Astrocyte (in vitro differentiated cells and primary cell): ENCODE results near the gene WWTR1. TPM values are rescaled to one million over a fixed set of nuclear protein-coding genes. Genes with fewer than 3 reads are reported as not detected.

ENCODE experiments used
- DNase-seq: peaks from one replicate; pipeline ENCODE4 v3.0.0-alpha.2; 2010; ENCODE audit warnings: low read depth
- FAIRE-seq: peaks from 2 replicates; lab custom pipeline; 2011; peaks lifted over from hg19 to GRCh38; lab: Jason Lieb, UNC
- H2AFZ ChIP-seq: 2 replicates; pipeline ENCODE4 v1.6.0; 2012; ENCODE audit warnings: low read depth, low read length, inconsistent platforms
- H3K27ac ChIP-seq: 2 replicates; pipeline ENCODE4 v1.5.1; 2011; ENCODE audit warnings: low read depth, low read length, inconsistent platforms
- H3K27me3 ChIP-seq: 2 replicates; pipeline ENCODE4 v1.6.0; 2011; ENCODE audit warnings: low read length, inconsistent platforms; ENCODE audit not compliant: insufficient read depth
- H3K36me3 ChIP-seq: 2 replicates; pipeline ENCODE4 v1.5.1; 2011; ENCODE audit warnings: low read length, inconsistent platforms; ENCODE audit not compliant: insufficient read depth
- H3K4me1 ChIP-seq: 2 replicates; pipeline ENCODE4 v1.5.1; 2011; ENCODE audit warnings: low read length, inconsistent platforms; ENCODE audit not compliant: insufficient read depth
- H3K4me2 ChIP-seq: 2 replicates; pipeline ENCODE4 v1.6.0; 2012; ENCODE audit warnings: low read length, inconsistent platforms
- H3K4me3 ChIP-seq: 2 replicates; pipeline ENCODE4 v1.5.1; 2011; ENCODE audit warnings: low read depth, mild to moderate bottlenecking, low read length, inconsistent platforms; ENCODE audit not compliant: insufficient read depth
- H3K79me2 ChIP-seq: 2 replicates; pipeline ENCODE4 v1.6.0; 2012; ENCODE audit warnings: mild to moderate bottlenecking, low read length, inconsistent platforms; ENCODE audit not compliant: insufficient read depth
- H3K9ac ChIP-seq: 2 replicates; pipeline ENCODE4 v1.6.0; 2012; ENCODE audit warnings: mild to moderate bottlenecking, low read length, inconsistent platforms
- H3K9me3 ChIP-seq: 2 replicates; pipeline ENCODE4 v1.5.1; 2012; ENCODE audit warnings: low read depth, mild to moderate bottlenecking, low read length, inconsistent platforms; ENCODE audit not compliant: insufficient read depth
- H4K20me1 ChIP-seq: 2 replicates; pipeline ENCODE4 v1.6.0; 2012; ENCODE audit warnings: low read length, inconsistent platforms; ENCODE audit not compliant: insufficient read depth
- H3K27ac Mint-ChIP-seq: one replicate; pipeline ENCODE4 v1.8.0; 2021; ENCODE audit warnings: mild to moderate bottlenecking, mixed read lengths; ENCODE audit not compliant: unreplicated experiment
- H3K27me3 Mint-ChIP-seq: one replicate; pipeline ENCODE4 v1.8.0; 2021; ENCODE audit warnings: low read depth, mixed read lengths; ENCODE audit not compliant: unreplicated experiment
- H3K36me3 Mint-ChIP-seq: one replicate; pipeline ENCODE4 v1.8.0; 2021; ENCODE audit warnings: low read depth, mixed read lengths; ENCODE audit not compliant: unreplicated experiment
- H3K4me1 Mint-ChIP-seq: one replicate; pipeline ENCODE4 v1.8.0; 2021; ENCODE audit warnings: low read depth, mixed read lengths; ENCODE audit not compliant: unreplicated experiment
- H3K4me3 Mint-ChIP-seq: one replicate; pipeline ENCODE4 v1.8.0; 2021; ENCODE audit warnings: mild to moderate bottlenecking, moderate library complexity, mixed read lengths; ENCODE audit not compliant: unreplicated experiment
- H3K9me3 Mint-ChIP-seq: one replicate; pipeline ENCODE4 v1.8.0; 2021; ENCODE audit warnings: mild to moderate bottlenecking, mixed read lengths; ENCODE audit not compliant: unreplicated experiment
- CTCF ChIP-seq: IDR thresholded peaks from 2 replicates; pipeline ENCODE4 v1.5.1; 2011; ENCODE audit warnings: low read depth, mild to moderate bottlenecking, inconsistent platforms, low read length, moderate library complexity; ENCODE audit not compliant: insufficient read depth
- EZH2 ChIP-seq: IDR thresholded peaks from 2 replicates; pipeline ENCODE4 v1.6.1; 2012; ENCODE audit warnings: mild to moderate bottlenecking, low read length, inconsistent platforms; ENCODE audit not compliant: insufficient read depth
- total RNA-seq: library from RNA; stranded (reverse); gene quantifications from 2 replicates; pipeline ENCODE4 v1.2.1, GENCODE V29; 2021

The WWTR1 gene
- total RNA-seq, 1 donor from 2014 or later, result 94.3 TPM

GRCh38 chr3:149670742-149671492 lies 13.1 kb upstream of the WWTR1 start:
- H3K4me1 ChIP-seq, result no peaks in the 10 kb centered on the region
- Mint-ChIP-seq H3K27ac (no peak overlapping the region), H3K4me1 (peaks cover 24% of the 10 kb centered on the region), H3K9me3 (no peaks in the 10 kb centered on the region), H3K4me3 (no peak overlapping the region), H3K36me3 (no peaks in the 10 kb centered on the region), H3K27me3 (no peaks in the 10 kb centered on the region)
- H3K9ac ChIP-seq, result no peak overlapping the region
- DNase-seq (no peak), FAIRE-seq (no peak)
- H3K27ac ChIP-seq, result no peak overlapping the region
- H3K79me2 ChIP-seq, result no peaks in the 10 kb centered on the region
- H2AFZ ChIP-seq, result no peak overlapping the region
- H3K4me3 ChIP-seq, result no peak overlapping the region
- no peak overlapping the region for H3K4me2 ChIP-seq
- no peaks in the 10 kb centered on the region for H4K20me1 ChIP-seq
- H3K27me3 ChIP-seq, result no peaks in the 10 kb centered on the region
- H3K36me3 ChIP-seq, result no peaks in the 10 kb centered on the region
- H3K9me3 ChIP-seq, result no peaks in the 10 kb centered on the region
- TF ChIP-seq CTCF (no peak), EZH2 (no peak)

- Histone ChIP-seq H3K9me3 (no peaks in the 10 kb centered on the region), H3K4me3 (no peak overlapping the region), H3K79me2 (no peaks in the 10 kb centered on the region), H3K36me3 (no peaks in the 10 kb centered on the region), H2AFZ (no peak overlapping the region), H3K4me1 (no peaks in the 10 kb centered on the region), H3K27me3 (no peaks in the 10 kb centered on the region), H4K20me1 (no peaks in the 10 kb centered on the region), H3K9ac (no peak overlapping the region), H3K4me2 (no peak overlapping the region), H3K27ac (no peak overlapping the region)
- DNase-seq, result no peak
- no peaks in the 10 kb centered on the region for H3K27me3 Mint-ChIP-seq
- TF ChIP-seq EZH2 (no peak), CTCF (no peak)
- peaks cover 25% of the 10 kb centered on the region for H3K4me1 Mint-ChIP-seq
- H3K9me3 Mint-ChIP-seq, result no peaks in the 10 kb centered on the region
- H3K36me3 Mint-ChIP-seq, result no peaks in the 10 kb centered on the region
- H3K27ac Mint-ChIP-seq, result no peak overlapping the region
- no peak overlapping the region for H3K4me3 Mint-ChIP-seq
- peak; percentile 86 for FAIRE-seq
Observed at GRCh38 chr3:149667576-149667975, 9.8 kb upstream of the WWTR1 start.

- Histone ChIP-seq H3K4me1 (peaks cover 2% of the 10 kb centered on the region), H3K4me3 (no peak overlapping the region), H2AFZ (no peak overlapping the region), H3K27ac (no peak overlapping the region), H3K4me2 (no peak overlapping the region), H3K36me3 (no peaks in the 10 kb centered on the region), H3K27me3 (no peaks in the 10 kb centered on the region), H4K20me1 (no peaks in the 10 kb centered on the region), H3K9me3 (no peaks in the 10 kb centered on the region), H3K9ac (no peak overlapping the region), H3K79me2 (no peaks in the 10 kb centered on the region)
- no peaks in the 10 kb centered on the region for H3K27me3 Mint-ChIP-seq
- no peak overlapping the region for H3K4me3 Mint-ChIP-seq
- H3K9me3 Mint-ChIP-seq, result no peaks in the 10 kb centered on the region
- peaks cover 23% of the 10 kb centered on the region for H3K4me1 Mint-ChIP-seq
- DNase-seq (no peak), FAIRE-seq (no peak)
- no peaks in the 10 kb centered on the region for H3K36me3 Mint-ChIP-seq
- no peak overlapping the region for H3K27ac Mint-ChIP-seq
- no peak for TF ChIP-seq CTCF
- no peak for TF ChIP-seq EZH2
Observed at GRCh38 chr3:149663966-149664365, 6.1 kb upstream of the WWTR1 start.
